ENCODE results near the gene PARP6.

The PARP6 gene

DNA sequence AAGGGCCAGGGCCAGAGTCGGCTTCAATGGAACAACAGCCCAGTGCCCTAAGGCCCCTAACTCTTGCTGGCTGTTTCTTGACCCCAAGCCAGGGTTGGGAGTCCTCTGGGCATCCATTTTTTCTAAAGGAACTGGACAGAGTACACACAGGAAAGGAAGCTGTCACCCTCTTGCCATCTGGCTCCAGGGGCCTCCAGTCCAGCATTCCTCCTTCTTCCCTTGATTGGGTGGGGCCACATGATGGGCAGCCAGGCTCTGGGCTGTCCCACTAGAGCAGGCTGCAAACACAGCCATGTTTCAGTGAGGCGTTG, 73.2 kb downstream of the PARP6 start:
- in situ Hi-C loops (cut with MboI; ENCODE audit: low pct_unique_long_range_greater_than_20kb, low sequenced_read_pairs, unreplicated experiment) = no loop called here
- no peak for DNase-seq (ENCODE audit: low spot score)
- TF ChIP-seq, protein P1, sequence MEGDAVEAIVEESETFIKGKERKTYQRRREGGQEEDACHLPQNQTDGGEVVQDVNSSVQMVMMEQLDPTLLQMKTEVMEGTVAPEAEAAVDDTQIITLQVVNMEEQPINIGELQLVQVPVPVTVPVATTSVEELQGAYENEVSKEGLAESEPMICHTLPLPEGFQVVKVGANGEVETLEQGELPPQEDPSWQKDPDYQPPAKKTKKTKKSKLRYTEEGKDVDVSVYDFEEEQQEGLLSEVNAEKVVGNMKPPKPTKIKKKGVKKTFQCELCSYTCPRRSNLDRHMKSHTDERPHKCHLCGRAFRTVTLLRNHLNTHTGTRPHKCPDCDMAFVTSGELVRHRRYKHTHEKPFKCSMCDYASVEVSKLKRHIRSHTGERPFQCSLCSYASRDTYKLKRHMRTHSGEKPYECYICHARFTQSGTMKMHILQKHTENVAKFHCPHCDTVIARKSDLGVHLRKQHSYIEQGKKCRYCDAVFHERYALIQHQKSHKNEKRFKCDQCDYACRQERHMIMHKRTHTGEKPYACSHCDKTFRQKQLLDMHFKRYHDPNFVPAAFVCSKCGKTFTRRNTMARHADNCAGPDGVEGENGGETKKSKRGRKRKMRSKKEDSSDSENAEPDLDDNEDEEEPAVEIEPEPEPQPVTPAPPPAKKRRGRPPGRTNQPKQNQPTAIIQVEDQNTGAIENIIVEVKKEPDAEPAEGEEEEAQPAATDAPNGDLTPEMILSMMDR (IDR thresholded peaks at IDR 0.05; ENCODE audit: extremely low read depth, insufficient read depth, missing control alignments) = no peak

DNA sequence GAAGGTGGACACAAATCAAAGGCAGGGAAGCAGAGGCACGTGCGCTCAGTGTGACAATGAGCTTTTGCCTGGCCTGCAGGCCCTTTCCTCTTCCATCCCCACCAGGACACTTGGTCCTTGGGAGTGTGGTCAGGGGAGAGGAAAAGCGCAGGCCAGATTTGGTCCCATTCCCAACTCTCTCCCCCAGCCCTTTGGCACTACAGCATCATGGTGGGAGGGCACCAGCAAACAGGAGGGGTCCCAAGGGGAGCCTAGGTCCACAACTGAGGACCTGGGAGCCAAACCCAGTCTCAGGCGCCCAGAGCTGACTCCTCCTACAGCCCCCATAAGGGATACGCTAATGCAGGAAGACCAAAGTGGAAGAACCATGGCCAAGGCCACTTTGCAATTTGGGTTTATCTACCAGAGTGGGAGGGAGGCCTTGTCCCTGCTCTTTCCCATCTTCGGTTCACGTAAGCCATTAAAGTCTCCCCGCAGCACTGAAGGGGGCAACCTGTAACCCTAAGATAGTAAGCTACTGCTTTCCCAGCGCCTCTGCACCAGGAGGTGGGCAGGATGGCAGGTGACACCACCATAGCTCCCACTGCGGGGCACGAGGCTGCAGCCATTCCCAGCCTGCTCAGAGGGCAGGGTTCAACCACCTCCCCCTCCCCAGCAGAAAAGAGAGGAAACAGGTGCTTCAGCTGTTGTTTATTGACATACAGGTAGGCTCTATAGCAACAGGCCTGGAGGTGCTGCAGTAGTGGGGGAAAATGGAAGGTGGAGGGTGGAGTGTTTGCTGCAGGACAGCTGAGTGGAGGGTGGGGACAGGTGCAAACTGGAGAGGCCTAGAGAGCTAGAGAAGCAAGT, 73.8 kb downstream of the PARP6 start:
- TF ChIP-seq, protein P1 (IDR thresholded peaks at IDR 0.05; ENCODE audit: extremely low read depth, insufficient read depth, missing control alignments) = no peak
- in situ Hi-C loops (cut with MboI; ENCODE audit: low pct_unique_long_range_greater_than_20kb, low sequenced_read_pairs, unreplicated experiment) = no loop called here
- no peak for DNase-seq (ENCODE audit: low spot score)

DNA sequence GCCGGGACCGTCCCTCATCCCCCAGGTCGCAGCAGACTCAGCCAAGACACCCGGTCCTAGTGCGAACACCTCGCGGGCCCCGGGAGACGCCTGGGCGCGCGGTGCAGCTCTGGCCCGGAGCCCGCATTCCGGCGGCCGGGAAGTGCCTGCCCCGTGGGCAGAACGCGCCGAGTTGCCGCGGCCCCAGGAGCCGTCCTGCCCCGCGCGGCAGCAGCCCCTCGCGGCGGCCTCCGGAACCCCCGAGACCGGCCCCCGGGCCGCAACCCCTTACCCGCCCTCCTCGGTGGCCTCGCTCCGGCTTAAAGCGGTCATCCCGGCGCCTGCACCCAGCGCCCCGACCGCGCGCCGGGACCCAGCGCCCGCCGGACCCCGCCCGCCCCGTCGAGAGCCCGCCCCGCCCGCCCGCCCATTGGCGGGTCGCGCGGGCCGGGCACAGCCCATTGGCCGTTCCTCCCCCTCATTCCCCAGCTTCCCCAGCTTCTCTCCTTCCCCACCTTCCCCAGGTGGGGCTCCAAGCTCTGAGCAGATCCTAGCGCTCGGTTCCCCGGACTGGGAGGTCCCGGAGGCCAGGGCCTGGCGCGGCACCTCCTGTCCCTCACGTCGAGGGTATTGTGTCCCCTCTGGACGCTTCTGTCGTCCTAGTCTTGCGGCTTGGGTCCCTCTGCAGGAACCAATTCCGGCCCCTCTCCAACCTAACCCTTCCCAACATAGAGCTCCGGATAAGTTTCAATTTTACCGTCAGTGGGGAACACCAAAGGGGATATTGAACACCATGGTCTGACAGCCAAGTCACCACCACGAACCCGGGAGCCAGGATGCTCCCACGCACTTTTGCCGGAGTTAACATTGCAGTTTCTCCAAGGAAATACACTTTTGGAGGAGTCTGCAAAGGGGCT, 74.6 kb downstream of the PARP6 start, which contains the start of gene GRAMD2A:
Gene GRAMD2A (minus strand): TSS at position 328 of the 896 bp plus-strand sequence.
- TF ChIP-seq, protein P1 (IDR thresholded peaks at IDR 0.05; ENCODE audit: extremely low read depth, insufficient read depth, missing control alignments) = no peak
- peak; percentile 85 for DNase-seq (ENCODE audit: low spot score)
- in situ Hi-C loops (cut with MboI; ENCODE audit: low pct_unique_long_range_greater_than_20kb, low sequenced_read_pairs, unreplicated experiment) = no loop called here

DNA sequence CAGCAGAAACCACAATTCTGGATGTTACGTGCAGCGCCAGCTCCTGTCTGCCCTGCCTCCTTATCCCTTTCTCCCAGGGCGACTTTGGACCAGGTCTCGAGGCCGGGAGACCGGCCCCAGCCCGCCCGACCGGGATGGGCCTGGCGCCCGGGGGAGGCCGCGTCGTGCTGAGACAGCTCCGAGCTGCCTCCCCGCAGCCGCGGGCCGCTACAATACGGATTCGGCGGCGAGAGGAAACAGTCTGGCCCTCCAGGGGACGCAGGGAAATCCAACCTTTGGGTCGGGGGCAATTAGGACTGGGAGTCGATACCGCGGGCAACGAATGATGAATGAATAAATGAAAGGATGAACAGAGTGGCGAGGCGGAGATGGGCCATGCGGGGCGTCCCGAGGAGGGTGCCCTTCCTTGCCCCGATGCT, 75.3 kb downstream of the PARP6 start:
- DNase-seq (ENCODE audit: low spot score) = no peak
- TF ChIP-seq, protein P1 (IDR thresholded peaks at IDR 0.05; ENCODE audit: extremely low read depth, insufficient read depth, missing control alignments) = no peak
- in situ Hi-C loops (cut with MboI; ENCODE audit: low pct_unique_long_range_greater_than_20kb, low sequenced_read_pairs, unreplicated experiment) = no loop called here

DNA sequence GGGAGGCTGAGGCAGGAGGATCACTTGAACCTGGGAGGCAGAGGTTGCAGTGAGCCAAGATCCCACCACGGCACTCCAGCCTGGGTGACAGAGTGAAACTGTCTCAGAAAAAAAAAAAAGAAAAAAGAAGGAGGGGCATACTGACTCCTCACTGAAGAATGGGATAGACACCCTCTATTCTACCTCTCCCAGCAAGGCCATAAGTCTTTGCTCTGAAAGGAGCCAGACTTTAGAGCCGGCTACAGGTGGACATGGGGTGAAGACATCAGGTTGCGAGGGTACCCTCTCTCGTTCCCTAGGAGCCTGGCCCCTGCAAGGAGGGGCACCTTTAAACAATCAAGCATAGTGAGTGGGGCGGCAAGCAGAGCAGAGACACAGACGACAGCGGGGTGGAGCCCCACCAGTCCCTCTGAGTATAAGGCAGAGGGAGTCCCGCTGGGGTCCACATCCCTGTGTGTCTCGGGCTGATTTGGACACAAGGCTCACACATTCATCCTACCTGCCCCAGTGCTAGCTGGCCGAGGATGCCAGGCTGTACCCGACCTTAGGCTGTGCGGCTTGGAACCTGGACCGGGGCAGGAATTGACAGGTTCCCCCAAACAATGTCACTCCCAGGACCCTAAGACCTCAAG, 75.8 kb downstream of the PARP6 start:
- TF ChIP-seq, protein P1 (IDR thresholded peaks at IDR 0.05; ENCODE audit: extremely low read depth, insufficient read depth, missing control alignments) = no peak
- in situ Hi-C loops (cut with MboI; ENCODE audit: low pct_unique_long_range_greater_than_20kb, low sequenced_read_pairs, unreplicated experiment) = no loop called here
- no peak for DNase-seq (ENCODE audit: low spot score)

DNA sequence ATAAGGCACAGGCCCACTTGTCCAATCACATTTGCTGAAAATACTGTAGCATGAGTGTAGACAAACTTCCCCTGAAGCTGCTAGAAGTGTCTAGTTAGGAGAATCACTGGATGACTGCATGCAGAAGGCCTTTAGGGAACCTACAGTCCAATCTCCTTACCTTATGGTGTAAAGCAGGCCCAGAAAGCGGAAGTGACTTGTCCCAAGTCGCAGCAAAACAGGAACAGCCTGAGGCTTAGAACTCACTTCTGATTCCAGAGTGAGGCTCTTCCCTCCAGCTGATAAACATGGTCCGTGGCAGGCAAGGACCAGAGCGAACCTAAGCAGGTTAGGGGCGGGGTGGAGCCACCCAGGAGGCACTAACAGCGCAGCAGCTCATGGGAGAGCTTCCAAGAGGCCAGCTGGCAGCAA, 77.2 kb downstream of the PARP6 start:
- DNase-seq (ENCODE audit: low spot score) = no peak
- in situ Hi-C loops (cut with MboI; ENCODE audit: low pct_unique_long_range_greater_than_20kb, low sequenced_read_pairs, unreplicated experiment) = no loop called here
- TF ChIP-seq, protein P1 (IDR thresholded peaks at IDR 0.05; ENCODE audit: extremely low read depth, insufficient read depth, missing control alignments) = no peak
